SK-N-SH treated with all-trans-retinoic acid at 6 μM for 48 hours (cell line): ENCODE results near the gene COBLL1.

Experiments
- ATAC-seq: fragments of 200-7000 bp; cut with Tn5 transposase; 3 replicates; pipeline ENCODE4 v1.9.1; 2020; ENCODE audit warnings: mild to moderate bottlenecking, moderate library complexity
- ARNTL ChIP-seq: fragments of 450-650 bp; formaldehyde crosslinking; IDR thresholded peaks from 2 replicates; pipeline ENCODE4 v1.5.0; 2020; ENCODE audit warnings: low read depth, mild to moderate bottlenecking, moderate library complexity, borderline replicate concordance
- BACH2 ChIP-seq: fragments of 250-450 bp; sonication (Bioruptor Pico); IDR thresholded peaks from 2 replicates; pipeline ENCODE4 v1.9.0; 2021; ENCODE audit warnings: mild to moderate bottlenecking, borderline replicate concordance
- CREB5 ChIP-seq: fragments of 250-450 bp; sonication (Bioruptor Pico); IDR thresholded peaks from 2 replicates; pipeline ENCODE4 v1.5.1; 2020; ENCODE audit warnings: low read depth, mild to moderate bottlenecking, moderate library complexity
- ESRRG ChIP-seq: fragments of 250-450 bp; sonication (Bioruptor Pico); IDR thresholded peaks from 2 replicates; pipeline ENCODE4 v1.6.1; 2021; ENCODE audit warnings: mild to moderate bottlenecking
- GLIS3 ChIP-seq: fragments of 250-450 bp; sonication (Bioruptor Pico); IDR thresholded peaks from 2 replicates; pipeline ENCODE4 v1.5.0; 2020; ENCODE audit warnings: mild to moderate bottlenecking, moderate library complexity
- OSR1 ChIP-seq: fragments of 250-450 bp; sonication (Bioruptor Pico); IDR thresholded peaks from 2 replicates; pipeline ENCODE4 v1.8.0; 2022; ENCODE audit warnings: moderate library complexity, mild to moderate bottlenecking, inconsistent platforms
- PATZ1 ChIP-seq: fragments of 250-450 bp; sonication (Bioruptor Pico); IDR thresholded peaks from 2 replicates; pipeline ENCODE4 v1.8.0; 2020; ENCODE audit warnings: mild to moderate bottlenecking, moderate library complexity, borderline replicate concordance
- POU6F1 ChIP-seq: fragments of 250-450 bp; sonication (Bioruptor Pico); IDR thresholded peaks from 2 replicates; pipeline ENCODE4 v1.8.0; 2021; ENCODE audit warnings: low read depth, mild to moderate bottlenecking, moderate library complexity, borderline replicate concordance
- PPARA ChIP-seq: fragments of 250-450 bp; sonication (Bioruptor Pico); IDR thresholded peaks from 2 replicates; pipeline ENCODE4 v1.5.0; 2020; ENCODE audit warnings: mild to moderate bottlenecking, borderline replicate concordance
- RARB ChIP-seq: fragments of 250-450 bp; sonication (Bioruptor Pico); IDR thresholded peaks from 2 replicates; pipeline ENCODE4 v1.8.0; 2021; ENCODE audit warnings: mild to moderate bottlenecking, moderate library complexity
- TCF4 ChIP-seq: fragments of 250-450 bp; sonication (Bioruptor Pico); IDR thresholded peaks from 2 replicates; pipeline ENCODE4 v1.8.0; 2021; ENCODE audit warnings: mild to moderate bottlenecking, moderate library complexity, borderline replicate concordance
- TOX ChIP-seq: fragments of 250-450 bp; sonication (Bioruptor Pico); IDR thresholded peaks from 2 replicates; pipeline ENCODE4 v1.8.0; 2021; ENCODE audit warnings: mild to moderate bottlenecking, moderate library complexity, borderline replicate concordance
- ZC3H10 ChIP-seq: fragments of 250-450 bp; sonication (Bioruptor Pico); IDR thresholded peaks from 2 replicates; pipeline ENCODE4 v1.5.1; 2021; ENCODE audit warnings: mild to moderate bottlenecking, moderate library complexity
- ZNF565 ChIP-seq: fragments of 450-650 bp; formaldehyde crosslinking; conservative IDR thresholded peaks from 2 replicates; pipeline ENCODE4 v1.5.0; 2020; ENCODE audit warnings: low read depth, mild to moderate bottlenecking, moderate library complexity
- TF ChIP-seq, protein P1 (sequence below): fragments of 250-450 bp; sonication (Bioruptor Pico); IDR thresholded peaks from 2 replicates; pipeline ENCODE4 v1.5.0; 2020; ENCODE audit warnings: mild to moderate bottlenecking, moderate library complexity
- TF ChIP-seq, protein P2 (sequence below): fragments of 250-450 bp; sonication (Bioruptor Pico); IDR thresholded peaks from 2 replicates; pipeline ENCODE4 v1.5.1; 2021; ENCODE audit warnings: mild to moderate bottlenecking, moderate library complexity

COBLL1 gene

GRCh38 chr2:164703915-164704706, 137.5 kb downstream of the COBLL1 start (continued):
- no peak for TF ChIP-seq POU6F1
- no peak for TF ChIP-seq PPARA (CRISPR knock-in tag)
- TF ChIP-seq GLIS3 (CRISPR knock-in tag), result no peak
- no peak for TF ChIP-seq CREB5 (CRISPR knock-in tag)
- TF ChIP-seq, all 23 proteins: peak for 0

DNA sequence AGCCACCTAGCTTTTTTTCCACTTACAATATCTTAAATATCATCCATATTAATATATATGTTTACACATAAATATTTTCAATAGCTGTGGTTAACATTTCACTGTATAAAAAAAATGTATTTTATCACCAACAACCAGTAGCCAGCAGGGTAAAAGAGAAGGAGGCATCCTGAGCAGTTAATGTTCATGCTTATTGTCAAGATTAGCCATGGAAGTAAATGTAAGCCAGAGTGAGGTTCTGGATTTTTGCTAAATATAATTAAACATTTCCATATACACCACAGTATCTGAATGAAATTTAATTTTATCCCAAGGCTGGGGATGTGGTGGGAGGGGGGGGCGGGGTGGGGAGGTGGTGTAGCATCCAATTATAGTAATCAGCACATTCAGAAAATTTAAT, 140.1 kb downstream of the COBLL1 start:
- ATAC-seq, result no peak
- TF ChIP-seq CREB5 (CRISPR knock-in tag) (no peak), TCF4 (CRISPR knock-in tag) (no peak), ZNF565 (CRISPR knock-in tag) (no peak), BACH2 (CRISPR knock-in tag) (no peak), RARB (CRISPR knock-in tag) (no peak), PATZ1 (CRISPR knock-in tag) (no peak), PPARA (CRISPR knock-in tag) (no peak)
- TF ChIP-seq, protein P1, sequence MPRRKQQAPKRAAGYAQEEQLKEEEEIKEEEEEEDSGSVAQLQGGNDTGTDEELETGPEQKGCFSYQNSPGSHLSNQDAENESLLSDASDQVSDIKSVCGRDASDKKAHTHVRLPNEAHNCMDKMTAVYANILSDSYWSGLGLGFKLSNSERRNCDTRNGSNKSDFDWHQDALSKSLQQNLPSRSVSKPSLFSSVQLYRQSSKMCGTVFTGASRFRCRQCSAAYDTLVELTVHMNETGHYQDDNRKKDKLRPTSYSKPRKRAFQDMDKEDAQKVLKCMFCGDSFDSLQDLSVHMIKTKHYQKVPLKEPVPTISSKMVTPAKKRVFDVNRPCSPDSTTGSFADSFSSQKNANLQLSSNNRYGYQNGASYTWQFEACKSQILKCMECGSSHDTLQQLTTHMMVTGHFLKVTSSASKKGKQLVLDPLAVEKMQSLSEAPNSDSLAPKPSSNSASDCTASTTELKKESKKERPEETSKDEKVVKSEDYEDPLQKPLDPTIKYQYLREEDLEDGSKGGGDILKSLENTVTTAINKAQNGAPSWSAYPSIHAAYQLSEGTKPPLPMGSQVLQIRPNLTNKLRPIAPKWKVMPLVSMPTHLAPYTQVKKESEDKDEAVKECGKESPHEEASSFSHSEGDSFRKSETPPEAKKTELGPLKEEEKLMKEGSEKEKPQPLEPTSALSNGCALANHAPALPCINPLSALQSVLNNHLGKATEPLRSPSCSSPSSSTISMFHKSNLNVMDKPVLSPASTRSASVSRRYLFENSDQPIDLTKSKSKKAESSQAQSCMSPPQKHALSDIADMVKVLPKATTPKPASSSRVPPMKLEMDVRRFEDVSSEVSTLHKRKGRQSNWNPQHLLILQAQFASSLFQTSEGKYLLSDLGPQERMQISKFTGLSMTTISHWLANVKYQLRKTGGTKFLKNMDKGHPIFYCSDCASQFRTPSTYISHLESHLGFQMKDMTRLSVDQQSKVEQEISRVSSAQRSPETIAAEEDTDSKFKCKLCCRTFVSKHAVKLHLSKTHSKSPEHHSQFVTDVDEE (CRISPR knock-in tag), result no peak
- TF ChIP-seq, all 23 proteins: peak for 0

DNA sequence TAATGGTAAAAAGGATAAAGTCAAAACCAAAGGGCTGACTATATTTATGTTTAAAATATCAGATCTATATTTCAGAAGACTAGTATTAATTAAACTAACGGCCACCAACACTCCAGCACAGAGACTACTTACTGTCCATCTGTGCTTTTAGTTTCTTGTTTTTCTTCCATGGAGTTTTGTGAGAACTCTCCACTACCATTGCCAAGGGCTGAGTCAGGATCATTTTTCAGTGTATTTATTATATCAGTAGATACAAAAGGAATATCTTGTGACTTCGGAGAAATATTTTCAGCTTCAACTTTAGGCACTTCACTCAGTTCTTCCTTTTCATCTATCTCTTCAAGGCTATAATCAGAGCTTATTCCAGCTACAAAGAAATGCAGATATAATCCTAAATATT, 141.2 kb downstream of the COBLL1 start:
- ATAC-seq, result peak; percentile 62
- TF ChIP-seq RARB (CRISPR knock-in tag) (no peak), TOX (CRISPR knock-in tag) (no peak), ZC3H10 (CRISPR knock-in tag) (no peak), ESRRG (CRISPR knock-in tag) (no peak), POU6F1 (no peak), OSR1 (no peak), ARNTL (no peak), GLIS3 (CRISPR knock-in tag) (no peak), BACH2 (CRISPR knock-in tag) (no peak), PPARA (CRISPR knock-in tag) (no peak)
- TF ChIP-seq, protein P1 (CRISPR knock-in tag), result no peak
- TF ChIP-seq, protein P2, sequence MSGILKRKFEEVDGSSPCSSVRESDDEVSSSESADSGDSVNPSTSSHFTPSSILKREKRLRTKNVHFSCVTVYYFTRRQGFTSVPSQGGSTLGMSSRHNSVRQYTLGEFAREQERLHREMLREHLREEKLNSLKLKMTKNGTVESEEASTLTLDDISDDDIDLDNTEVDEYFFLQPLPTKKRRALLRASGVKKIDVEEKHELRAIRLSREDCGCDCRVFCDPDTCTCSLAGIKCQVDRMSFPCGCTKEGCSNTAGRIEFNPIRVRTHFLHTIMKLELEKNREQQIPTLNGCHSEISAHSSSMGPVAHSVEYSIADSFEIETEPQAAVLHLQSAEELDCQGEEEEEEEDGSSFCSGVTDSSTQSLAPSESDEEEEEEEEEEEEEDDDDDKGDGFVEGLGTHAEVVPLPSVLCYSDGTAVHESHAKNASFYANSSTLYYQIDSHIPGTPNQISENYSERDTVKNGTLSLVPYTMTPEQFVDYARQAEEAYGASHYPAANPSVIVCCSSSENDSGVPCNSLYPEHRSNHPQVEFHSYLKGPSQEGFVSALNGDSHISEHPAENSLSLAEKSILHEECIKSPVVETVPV (CRISPR knock-in tag), result no peak
